Natural killer cell treated with Interleukin-12 subunit alpha and Interleukin-12 subunit beta and Interleukin-15 and Interleukin-18, amount 100 ng/mL, for 72 hours (primary cell): Measurements from ENCODE around the gene FLVCR2. TPM values are rescaled to one million over a fixed set of nuclear protein-coding genes. Genes with fewer than 3 reads are reported as not detected.
A peak's percentile ranks its signal among the peaks of the same experiment; 100 is the strongest.
"Not testable (repeated sequence)": the region's sequence is repeated elsewhere in the genome, so short reads cannot be mapped to it uniquely, and the experiment has no call there.

Source experiments
- ATAC-seq, 2 donors: fragments of 150-1000 bp; cut with Tn5 transposase in 1 of 2; sonication (Bioruptor Pico), chemical (Tn5 transposase) in 1 of 2; 2 replicates each; pipeline ENCODE4 v1.10.0; 2021
- DNase-seq: peaks from one replicate; pipeline ENCODE4 v3.0.0; 2022; ENCODE audit warnings: low spot score
- H3K27ac Mint-ChIP-seq, 2 donors: 1 replicate in 1 of 2; 2 replicates in 1 of 2; pipeline ENCODE4 v1.8.0; 2022; ENCODE audit warnings: mixed read lengths in 2 of 2, mild to moderate bottlenecking in 1 of 2, moderate library complexity in 1 of 2
- H3K27me3 Mint-ChIP-seq, 2 donors: 1 replicate in 1 of 2; 2 replicates in 1 of 2; pipeline ENCODE4 v1.8.0; 2022; ENCODE audit warnings: mixed read lengths in 2 of 2
- H3K36me3 Mint-ChIP-seq: one replicate; pipeline ENCODE4 v1.8.0; 2022; ENCODE audit warnings: mixed read lengths
- H3K4me1 Mint-ChIP-seq, 2 donors: 1 replicate in 1 of 2; 2 replicates in 1 of 2; pipeline ENCODE4 v1.8.0; 2022; ENCODE audit warnings: low read depth in 2 of 2, mixed read lengths in 2 of 2, mild to moderate bottlenecking in 1 of 2
- H3K4me3 Mint-ChIP-seq: one replicate; pipeline ENCODE4 v1.8.0; 2022; ENCODE audit warnings: mixed read lengths
- H3K9me3 Mint-ChIP-seq: 2 replicates; pipeline ENCODE4 v1.8.0; 2022; ENCODE audit warnings: mixed read lengths
- total RNA-seq, 2 donors: library from RNA; stranded (reverse); gene quantifications; one replicate each; pipeline ENCODE4 v1.2.3, GENCODE V29; 2022

FLVCR2 gene
- total RNA-seq, 2 donors from 2014 or later: 5.3 to 21.2 TPM

DNA sequence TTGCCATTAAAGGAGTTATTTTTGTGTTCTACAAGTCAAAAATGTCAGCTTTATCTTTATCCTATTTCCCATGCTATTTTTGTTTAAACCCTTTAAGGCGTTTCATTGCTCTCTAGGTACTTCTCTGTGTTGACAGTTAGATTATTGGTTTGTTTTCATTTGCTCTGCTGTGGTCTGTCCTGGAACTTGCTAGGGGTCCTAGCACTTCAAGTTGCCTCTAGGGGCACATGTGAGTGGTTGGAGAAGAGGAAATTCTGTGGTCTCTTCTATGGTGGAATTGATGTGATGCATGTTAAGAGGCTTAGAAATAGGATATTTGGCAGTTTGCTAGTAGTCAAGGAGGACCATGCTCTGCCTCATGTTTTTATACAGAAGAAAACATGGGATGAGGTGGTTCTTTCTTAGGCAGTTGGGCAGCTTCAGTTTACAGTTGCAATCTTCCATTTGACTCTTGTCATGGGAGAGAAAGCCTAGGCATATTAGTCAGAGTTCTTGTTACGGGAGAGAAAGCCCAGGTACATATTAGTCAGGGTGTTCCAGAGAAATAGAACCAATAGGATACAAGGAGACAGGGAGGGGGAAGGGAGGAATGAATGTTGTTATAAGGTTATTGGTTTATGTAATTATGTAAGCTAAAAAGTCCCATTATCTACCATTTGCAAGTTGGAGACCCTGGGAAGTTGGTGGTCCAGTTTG is 97.0 kb downstream of the FLVCR2 start:
- Mint-ChIP-seq H3K4me1 (peaks cover 17 to 33% of the 10 kb centered on the region in 2 donors), H3K27me3 (no peaks in the 10 kb centered on the region), H3K9me3 (peaks cover 3% of the 10 kb centered on the region), H3K36me3 (peaks cover 29% of the 10 kb centered on the region), H3K27ac (no peak overlapping the region), H3K4me3 (peak overlapping the region; percentile 2)
- no peak for ATAC-seq
- no peak for DNase-seq

DNA sequence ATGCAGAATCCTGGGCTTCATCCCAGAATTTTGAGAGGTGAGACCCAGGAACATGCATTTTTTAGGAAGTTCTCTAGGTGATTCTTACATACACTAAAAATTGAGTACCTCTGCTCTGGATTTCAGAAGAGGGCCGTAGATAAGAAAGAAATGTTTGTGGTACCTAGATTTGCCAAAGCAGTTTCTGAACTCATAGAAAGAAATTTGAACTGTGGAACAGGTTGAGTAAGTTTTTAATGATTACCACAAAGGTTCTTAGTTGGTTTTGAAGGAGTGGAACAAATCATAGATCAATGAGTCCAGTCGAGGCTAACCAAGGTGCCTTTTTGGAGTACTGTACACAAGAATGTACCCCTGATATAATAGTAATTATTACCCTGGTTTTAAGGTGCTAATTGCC is 107.5 kb downstream of the FLVCR2 start:
- ATAC-seq (no peak), DNase-seq (no peak)
- Mint-ChIP-seq H3K4me3 (no peak overlapping the region), H3K27me3 (no peaks in the 10 kb centered on the region), H3K9me3 (no peaks in the 10 kb centered on the region), H3K4me1 (no peaks in the 10 kb centered on the region), H3K36me3 (peaks cover 16% of the 10 kb centered on the region), H3K27ac (no peak overlapping the region)

DNA sequence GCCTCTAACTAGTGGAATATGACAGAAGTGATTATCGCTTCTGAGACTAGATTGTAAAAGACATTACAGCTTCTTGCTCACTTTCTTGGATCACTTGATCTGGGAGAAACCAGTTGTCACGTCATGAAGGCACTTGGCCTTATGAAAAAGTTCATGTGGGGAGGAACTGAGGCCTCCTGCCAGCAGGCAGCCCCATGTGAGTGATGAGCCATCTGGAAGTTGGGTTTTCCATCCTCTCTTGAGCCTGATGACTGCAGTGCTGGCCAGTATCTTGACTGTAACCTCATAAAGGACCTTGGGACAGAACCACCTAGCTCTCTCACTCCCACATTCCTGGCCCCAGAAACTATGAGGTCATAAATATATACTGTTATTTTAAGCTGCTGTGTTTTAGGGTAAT is 110.6 kb downstream of the FLVCR2 start:
- ATAC-seq (no peak), DNase-seq (no peak)
- Mint-ChIP-seq H3K27ac (no peak overlapping the region), H3K27me3 (no peaks in the 10 kb centered on the region), H3K9me3 (no peaks in the 10 kb centered on the region), H3K36me3 (peaks cover 27% of the 10 kb centered on the region), H3K4me1 (no peaks in the 10 kb centered on the region), H3K4me3 (no peak overlapping the region)

DNA sequence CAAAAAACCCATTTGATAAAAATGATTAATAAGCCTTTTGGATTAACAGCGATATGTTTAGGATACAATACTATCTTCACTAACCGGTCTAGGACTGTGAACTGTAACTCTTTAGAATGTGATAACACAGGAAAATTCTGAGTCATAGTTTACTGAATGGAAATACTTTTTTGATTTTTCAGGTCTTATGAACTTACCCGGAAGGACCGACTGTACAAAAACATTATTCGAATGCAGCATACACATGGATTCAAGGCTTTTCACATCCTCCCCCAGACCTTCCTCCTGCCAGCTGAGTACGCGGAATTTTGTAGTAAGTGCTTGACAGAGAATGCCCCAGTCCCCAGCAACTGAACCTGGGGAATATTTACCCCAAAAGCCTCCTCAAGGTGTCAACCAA is 111.6 kb downstream of the FLVCR2 start:
- no peaks in the 10 kb centered on the region for H3K27me3 Mint-ChIP-seq
- no peak overlapping the region for H3K27ac Mint-ChIP-seq
- no peak for ATAC-seq
- H3K4me3 Mint-ChIP-seq: no peak overlapping the region
- H3K9me3 Mint-ChIP-seq: peaks cover 3% of the 10 kb centered on the region
- no peak for DNase-seq
- H3K4me1 Mint-ChIP-seq: no peaks in the 10 kb centered on the region
- H3K36me3 Mint-ChIP-seq: peaks cover 35% of the 10 kb centered on the region

DNA sequence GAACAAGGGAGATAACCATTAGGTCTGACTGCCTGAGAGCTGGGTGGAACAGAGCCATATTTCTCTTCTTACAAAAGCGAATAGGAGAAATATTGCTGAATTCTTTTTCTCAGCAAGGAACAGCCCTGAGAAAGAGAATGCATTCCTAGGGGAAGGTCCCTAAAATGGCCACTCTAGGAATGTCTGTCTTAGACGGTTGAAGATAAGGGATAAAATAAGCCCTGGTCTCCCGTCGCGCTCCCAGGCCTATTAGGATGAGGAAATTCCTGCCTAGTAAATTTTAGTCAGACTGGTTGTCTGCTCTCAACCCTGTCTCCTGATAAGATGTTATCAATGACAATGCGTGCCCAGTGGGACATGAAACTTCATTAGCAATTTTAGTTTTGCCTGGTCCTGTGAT is 116.6 kb downstream of the FLVCR2 start:
- not testable (repeated sequence) for H3K27ac Mint-ChIP-seq, H3K4me1 Mint-ChIP-seq, H3K27me3 Mint-ChIP-seq, H3K4me3 Mint-ChIP-seq, H3K9me3 Mint-ChIP-seq, ATAC-seq, DNase-seq
- peaks cover 42% of the 10 kb centered on the region for H3K36me3 Mint-ChIP-seq

DNA sequence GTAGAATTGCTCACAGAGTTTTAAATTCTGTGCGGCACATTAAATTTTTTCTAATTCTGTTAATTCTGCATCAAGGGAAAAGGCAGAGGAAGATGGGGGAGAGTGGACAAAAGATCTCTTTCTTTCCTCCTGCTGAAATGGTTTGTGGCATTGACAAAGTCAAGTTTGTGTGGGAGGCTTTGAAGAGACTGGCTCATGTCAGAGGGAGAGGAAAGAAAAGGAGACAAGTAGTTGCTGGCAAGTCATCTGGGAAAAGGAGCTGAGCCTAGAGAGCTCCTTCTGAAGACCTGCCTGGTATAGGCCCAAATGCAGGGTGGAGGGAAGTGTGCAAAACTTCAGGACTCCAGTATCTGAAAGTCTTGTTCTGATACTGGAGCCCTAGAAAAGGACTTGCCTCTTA is 119.0 kb downstream of the FLVCR2 start:
- Mint-ChIP-seq H3K27me3 (no peaks in the 10 kb centered on the region), H3K4me3 (no peak overlapping the region), H3K4me1 (no peaks in the 10 kb centered on the region), H3K27ac (no peak overlapping the region), H3K9me3 (peaks cover 3% of the 10 kb centered on the region), H3K36me3 (peaks cover 31% of the 10 kb centered on the region)
- ATAC-seq (no peak), DNase-seq (no peak)

Other genes with a start within 250 kb of the FLVCR2 start
- under 1 TPM; 0.61 to 0.83 TPM for gene JDP2, start 150.6 kb upstream of the FLVCR2 start, total RNA-seq
- 100 to 1,000 TPM; 219 to 220 TPM for gene BATF, start 56.2 kb upstream of the FLVCR2 start, total RNA-seq
- 10 to 100 TPM; 17.8 to 18.3 TPM for gene ERG28, start 82.3 kb downstream of the FLVCR2 start, total RNA-seq
- 10 to 100 TPM; 32.1 to 83.3 TPM for gene TTLL5, start 82.6 kb downstream of the FLVCR2 start, total RNA-seq